Mononuclear cell (primary cell): Measurements from ENCODE around the gene FAM111A. TPM values are rescaled to one million over a fixed set of nuclear protein-coding genes. Genes with fewer than 3 reads are reported as not detected.
"Not testable (repeated sequence)": the region's sequence is repeated elsewhere in the genome, so short reads cannot be mapped to it uniquely, and the experiment has no call there.

Source experiments
- H3K27me3 ChIP-seq: 2 replicates; pipeline ENCODE4 v1.6.0; 2011; ENCODE audit warnings: low read length, control low read depth; ENCODE audit not compliant: insufficient read depth
- H3K4me1 ChIP-seq: 2 replicates; pipeline ENCODE4 v1.5.1; 2011; ENCODE audit warnings: mild to moderate bottlenecking, low read length, control low read depth; ENCODE audit not compliant: insufficient read depth
- H3K4me3 ChIP-seq: 2 replicates; pipeline ENCODE4 v1.5.1; 2011; ENCODE audit warnings: mild to moderate bottlenecking, low read length, moderate library complexity
- H3K9me3 ChIP-seq: 2 replicates; pipeline ENCODE4 v1.5.1; 2011; ENCODE audit warnings: low read depth, mild to moderate bottlenecking, control low read depth, low read length
- total RNA-seq: library from RNA; depleted of rRNA; stranded (reverse); fragments of >200 nt; gene quantifications from one replicate; pipeline ENCODE4 v1.2.3, GENCODE V29; 2012

The FAM111A gene
- total RNA-seq = 29.4 TPM

DNA sequence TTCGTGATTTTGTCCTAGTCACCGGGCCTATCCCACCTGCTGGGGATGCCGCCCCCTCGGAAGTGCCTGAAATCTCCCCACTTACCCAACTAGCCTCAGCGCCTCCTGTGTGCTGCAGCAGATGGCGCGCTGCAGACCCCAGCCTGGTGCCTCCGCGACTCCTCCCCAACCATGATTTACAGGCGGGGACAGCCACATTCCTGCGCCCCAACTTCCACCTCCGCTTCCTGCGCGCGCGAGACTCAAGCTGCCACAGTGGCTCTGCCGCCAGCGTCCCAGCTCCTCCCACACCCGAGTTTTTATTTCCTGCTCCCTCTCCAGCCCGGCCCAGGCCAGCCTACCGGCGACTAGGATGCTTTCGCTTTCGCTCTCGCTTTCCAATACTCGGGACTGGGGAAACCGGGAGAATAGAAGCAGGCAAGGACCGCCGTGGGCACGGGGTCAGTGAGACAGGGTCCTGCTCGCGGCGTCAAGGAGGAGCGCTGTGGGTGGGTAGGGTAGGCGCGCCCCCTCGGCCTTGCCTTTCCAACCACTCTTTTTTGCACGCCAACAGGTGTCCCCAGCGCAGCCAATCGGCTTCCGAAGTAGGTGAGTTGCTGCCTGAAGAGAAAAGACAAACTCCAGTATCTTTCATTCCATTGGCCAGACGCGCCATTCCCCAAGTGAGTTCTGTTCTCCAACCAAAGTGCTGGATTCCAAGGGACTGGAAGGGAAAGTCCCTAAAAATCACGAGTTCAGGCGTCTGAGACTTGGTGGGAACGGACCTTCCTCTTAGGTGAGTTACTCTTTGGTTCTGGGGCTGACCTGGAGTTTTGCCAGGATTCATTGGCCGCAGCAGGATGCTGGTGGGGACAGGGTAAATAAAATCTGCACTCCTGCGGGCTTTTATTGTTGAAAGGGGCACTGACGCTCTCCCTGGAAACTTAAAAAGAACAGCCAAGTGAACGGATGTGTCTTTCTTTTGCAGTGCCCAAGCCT is at the start of gene FAM111A:
FAM111A (plus strand) TSS at position 327 of the 978 bp plus-strand sequence. CDS start 6,017 bp downstream, outside the sequence.
- Histone ChIP-seq H3K4me3 (peak within 1 kb of the TSS; percentile 91), H3K4me1 (peaks cover 49% of the 10 kb centered on the region), H3K9me3 (no peaks in the 10 kb centered on the region), H3K27me3 (no peaks in the 10 kb centered on the region)

DNA sequence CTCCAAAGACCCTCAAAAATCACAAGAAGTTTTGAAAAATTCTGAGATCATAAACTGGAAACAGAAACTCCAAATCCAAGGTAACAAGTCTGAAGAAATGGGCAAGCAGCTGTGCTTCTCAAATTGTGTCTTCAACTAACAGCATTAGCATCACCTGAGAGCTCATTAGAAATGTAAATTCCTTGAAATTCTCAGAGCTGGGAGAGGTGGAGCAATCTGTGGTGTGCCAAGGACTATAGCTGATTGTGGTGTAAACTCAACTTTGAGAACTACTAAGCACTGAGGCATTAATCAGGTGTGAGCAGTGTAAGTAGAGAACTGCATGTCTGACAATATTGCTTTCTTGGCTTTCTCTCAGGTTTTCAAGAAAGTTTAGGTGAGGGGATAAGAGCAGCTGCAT is 49.1 kb upstream of the FAM111A start:
- not testable (repeated sequence) for H3K27me3 ChIP-seq, H3K4me3 ChIP-seq, H3K4me1 ChIP-seq, H3K9me3 ChIP-seq

GRCh38 chr11:59095225-59095624 is 47.4 kb upstream of the FAM111A start:
- H3K4me1 ChIP-seq = peaks cover 12% of the 10 kb centered on the region
- not testable (repeated sequence) for H3K27me3 ChIP-seq, H3K9me3 ChIP-seq, H3K4me3 ChIP-seq

DNA sequence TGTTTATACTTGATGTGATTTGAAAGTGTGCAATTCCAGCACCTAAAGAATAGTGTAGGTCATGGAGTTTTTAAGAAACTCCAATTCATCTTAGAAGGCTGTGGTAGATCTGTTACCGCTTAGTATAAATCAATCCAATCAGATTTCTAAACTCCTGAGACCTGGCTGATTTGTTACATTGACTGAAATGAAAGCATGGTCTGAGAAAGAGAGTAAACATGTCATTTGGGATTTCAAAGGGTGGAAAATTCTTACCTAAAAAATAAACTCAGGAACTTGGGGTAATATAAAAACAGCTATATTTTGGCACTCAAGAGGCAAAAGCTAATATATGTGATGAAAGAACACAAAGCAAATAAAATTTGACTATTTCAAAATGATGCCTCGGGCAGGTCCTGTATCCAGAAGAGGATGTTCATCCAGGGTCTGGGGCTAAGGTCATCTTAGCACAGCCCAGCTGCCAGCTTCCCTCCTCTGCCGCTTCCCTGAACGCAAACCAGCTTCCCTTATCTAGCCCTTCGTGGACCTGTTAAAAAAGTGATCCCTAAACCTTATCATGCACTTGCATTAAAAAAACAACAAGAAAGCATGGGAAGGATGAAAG is 46.6 kb upstream of the FAM111A start:
- peaks cover 12% of the 10 kb centered on the region for H3K4me1 ChIP-seq
- H3K27me3 ChIP-seq, H3K4me3 ChIP-seq, H3K9me3 ChIP-seq: not testable (repeated sequence)

DNA sequence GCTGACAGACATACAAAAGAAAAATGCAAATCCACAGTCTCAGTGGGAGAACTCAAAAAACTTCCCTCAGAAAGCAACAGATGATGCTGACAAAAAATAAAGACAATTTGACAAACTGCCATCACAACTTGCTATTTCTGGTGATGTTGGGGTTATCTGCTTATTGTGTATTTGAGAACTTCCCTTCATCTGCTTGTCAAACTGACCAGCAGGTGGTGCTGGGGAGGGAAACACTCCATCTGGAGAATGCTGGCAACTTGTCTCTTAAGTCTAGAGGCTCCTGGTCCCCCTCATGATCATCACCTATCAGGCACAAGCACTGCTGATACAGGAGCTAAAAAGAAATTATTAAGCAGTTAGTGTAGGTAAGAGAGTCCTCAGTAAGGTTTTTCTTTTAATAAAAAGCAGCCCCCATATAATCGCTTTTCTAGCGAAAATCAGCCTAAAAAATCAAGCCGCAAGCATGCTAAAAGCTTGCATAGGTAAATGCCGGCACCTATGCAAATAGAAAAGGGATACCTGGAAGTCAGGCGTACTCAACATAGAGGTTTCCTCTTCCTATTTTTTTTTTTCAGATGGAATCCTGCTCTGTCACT is 45.4 kb upstream of the FAM111A start:
- Histone ChIP-seq H3K4me3 (no peak overlapping the region), H3K9me3 (no peaks in the 10 kb centered on the region), H3K27me3 (no peaks in the 10 kb centered on the region), H3K4me1 (peaks cover 20% of the 10 kb centered on the region)

DNA sequence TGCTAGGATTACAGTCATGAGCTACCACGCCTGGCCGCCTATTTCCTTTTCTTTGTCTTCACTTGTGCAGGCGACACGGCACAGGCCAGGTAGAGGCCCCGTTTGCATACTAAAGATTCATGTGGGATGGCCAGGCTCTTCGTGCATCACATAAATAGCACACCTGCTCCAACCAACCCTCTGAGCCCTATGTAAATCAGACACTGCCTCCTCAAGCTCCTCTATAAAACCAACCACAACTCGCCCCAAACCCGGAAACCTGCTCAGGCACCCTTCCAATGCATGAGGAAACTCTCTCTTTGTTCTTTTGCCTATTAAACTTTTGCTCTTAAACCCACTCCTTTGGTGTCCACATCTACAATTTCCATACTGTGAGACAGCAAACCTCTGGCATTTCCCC is 44.7 kb upstream of the FAM111A start:
- peaks cover 22% of the 10 kb centered on the region for H3K4me1 ChIP-seq
- not testable (repeated sequence) for H3K4me3 ChIP-seq, H3K9me3 ChIP-seq, H3K27me3 ChIP-seq

DNA sequence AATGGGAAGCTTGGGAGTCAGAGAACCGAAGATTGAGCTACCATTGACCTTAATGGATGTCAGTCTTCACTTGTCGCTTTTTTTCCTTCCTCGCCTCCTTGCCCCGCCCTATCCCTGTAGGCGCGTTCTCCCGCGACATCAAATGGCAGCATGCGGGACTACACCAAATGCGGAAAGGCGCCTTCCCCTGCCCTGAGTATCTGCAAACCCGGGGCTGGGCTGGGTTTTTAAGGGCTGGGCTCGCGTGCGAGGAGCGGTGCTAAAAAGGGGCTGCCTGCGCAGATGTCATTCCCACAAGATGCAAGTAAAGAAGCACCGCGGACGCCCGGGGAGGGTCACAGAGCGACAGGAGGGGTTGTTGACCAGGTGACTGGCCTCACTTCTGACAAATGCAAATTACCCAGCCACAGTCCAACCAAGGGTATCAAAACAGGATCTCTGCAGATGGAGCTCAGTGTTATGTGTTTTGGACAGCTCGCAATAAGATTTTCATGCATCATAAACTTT is 40.3 kb upstream of the FAM111A start:
- H3K4me3 ChIP-seq = peak overlapping the region; percentile 36
- H3K9me3 ChIP-seq = no peaks in the 10 kb centered on the region
- H3K4me1 ChIP-seq = peaks cover 35% of the 10 kb centered on the region
- H3K27me3 ChIP-seq = no peaks in the 10 kb centered on the region

DNA sequence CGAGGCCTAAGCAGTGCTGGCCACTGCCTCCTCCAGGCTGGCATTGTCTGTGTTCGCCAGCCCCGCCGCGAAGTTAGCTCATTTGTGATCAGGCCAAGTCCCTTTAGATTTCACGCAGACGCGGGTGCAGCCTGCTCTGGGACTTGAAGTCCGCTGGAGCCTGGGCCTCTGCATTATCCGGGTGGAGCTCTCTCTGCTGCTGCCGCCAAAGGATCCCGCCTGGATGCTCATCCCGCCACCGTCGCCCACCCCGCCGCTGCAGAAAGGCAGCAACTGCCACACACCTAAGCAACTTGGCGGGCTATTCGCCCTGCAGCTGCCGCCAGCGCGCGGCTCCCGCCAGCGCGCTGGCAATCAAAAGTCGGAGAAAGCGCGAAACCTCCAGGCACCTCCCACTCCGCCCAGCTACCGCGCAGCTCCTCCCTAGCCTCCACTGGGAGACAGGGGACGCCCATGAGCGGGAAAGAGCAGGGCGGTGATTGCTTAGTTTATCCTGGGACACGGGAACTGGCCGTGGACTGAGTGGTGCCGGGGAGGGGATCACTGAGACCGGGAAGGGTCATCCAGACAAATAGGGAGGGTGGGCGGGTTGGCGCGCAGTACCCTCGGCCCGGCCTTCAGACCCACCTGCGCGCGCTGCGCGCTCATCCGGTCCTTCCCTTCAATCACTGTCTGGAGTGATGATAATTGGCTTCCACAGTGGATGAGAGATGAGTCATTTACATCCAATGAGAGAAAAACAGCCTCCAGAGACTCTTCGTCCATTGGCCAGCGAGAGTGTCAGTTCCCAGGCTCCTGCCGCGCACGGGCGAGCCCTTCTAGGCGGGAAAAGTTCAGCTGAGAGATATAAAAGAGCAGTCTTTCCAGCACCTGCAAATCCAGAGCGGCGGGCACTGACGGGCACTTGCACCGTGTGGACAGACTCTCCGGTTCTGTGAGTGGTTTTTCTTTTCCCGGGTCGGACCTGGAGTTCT is 36.0 kb upstream of the FAM111A start, which contains the start of gene FAM111B:
FAM111B (plus strand) TSS at position 875 of the 974 bp plus-strand sequence. CDS start 2,389 bp downstream, outside the sequence.
- peaks cover 34% of the 10 kb centered on the region for H3K4me1 ChIP-seq
- H3K4me3 ChIP-seq = peak within 1 kb of the TSS; percentile 41
- no peaks in the 10 kb centered on the region for H3K27me3 ChIP-seq
- no peaks in the 10 kb centered on the region for H3K9me3 ChIP-seq

DNA sequence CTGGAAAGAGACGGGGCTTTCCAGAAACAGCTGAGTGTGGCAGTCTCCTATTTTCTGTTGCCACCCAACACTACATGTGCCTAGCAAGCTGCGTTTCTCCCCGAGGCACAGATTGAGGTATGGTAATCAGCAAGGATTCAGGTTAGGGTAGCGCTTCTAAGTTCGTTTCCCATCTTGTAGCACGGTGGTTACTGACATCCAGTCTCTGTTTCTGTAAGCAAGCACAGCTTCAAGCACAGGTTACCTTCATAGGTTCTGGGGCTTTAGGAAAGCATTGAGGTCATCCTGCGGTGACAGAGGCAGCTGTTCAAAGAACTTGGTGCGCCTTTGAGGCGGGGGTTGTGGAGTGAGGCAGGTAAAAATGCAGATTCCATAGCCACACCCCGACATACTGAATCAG is 34.9 kb upstream of the FAM111A start:
- not testable (repeated sequence) for H3K4me3 ChIP-seq, H3K9me3 ChIP-seq, H3K27me3 ChIP-seq
- peaks cover 26% of the 10 kb centered on the region for H3K4me1 ChIP-seq

GRCh38 chr11:59112494-59112893 is 30.2 kb upstream of the FAM111A start:
- H3K9me3 ChIP-seq = peaks cover 1% of the 10 kb centered on the region

GRCh38 chr11:59114344-59114743 is 28.3 kb upstream of the FAM111A start:
- peaks cover 20% of the 10 kb centered on the region for H3K9me3 ChIP-seq
- H3K4me3 ChIP-seq = no peak overlapping the region
- no peaks in the 10 kb centered on the region for H3K27me3 ChIP-seq
- no peaks in the 10 kb centered on the region for H3K4me1 ChIP-seq

More at GRCh38 chr11:59112494-59112893, 30.2 kb upstream of the FAM111A start:
- H3K4me3 ChIP-seq = no peak overlapping the region
- H3K4me1 ChIP-seq = peaks cover 11% of the 10 kb centered on the region
- H3K27me3 ChIP-seq = no peaks in the 10 kb centered on the region

GRCh38 chr11:59115553-59115952 is 27.1 kb upstream of the FAM111A start:
- Histone ChIP-seq H3K9me3 (peaks cover 20% of the 10 kb centered on the region), H3K4me1 (no peaks in the 10 kb centered on the region), H3K4me3 (no peak overlapping the region), H3K27me3 (no peaks in the 10 kb centered on the region)

GRCh38 chr11:59117774-59118173 is 24.9 kb upstream of the FAM111A start:
- H3K4me3 ChIP-seq = no peak overlapping the region
- H3K4me1 ChIP-seq = no peaks in the 10 kb centered on the region
- peaks cover 20% of the 10 kb centered on the region for H3K9me3 ChIP-seq
- H3K27me3 ChIP-seq = no peaks in the 10 kb centered on the region

- Histone ChIP-seq H3K4me1 (no peaks in the 10 kb centered on the region), H3K4me3 (no peak overlapping the region), H3K9me3 (peaks cover 20% of the 10 kb centered on the region), H3K27me3 (no peaks in the 10 kb centered on the region)
Measured at GRCh38 chr11:59119826-59120225, 22.8 kb upstream of the FAM111A start.
